ENCODE results near the gene RNASEH2A.

Gene RNASEH2A

DNA sequence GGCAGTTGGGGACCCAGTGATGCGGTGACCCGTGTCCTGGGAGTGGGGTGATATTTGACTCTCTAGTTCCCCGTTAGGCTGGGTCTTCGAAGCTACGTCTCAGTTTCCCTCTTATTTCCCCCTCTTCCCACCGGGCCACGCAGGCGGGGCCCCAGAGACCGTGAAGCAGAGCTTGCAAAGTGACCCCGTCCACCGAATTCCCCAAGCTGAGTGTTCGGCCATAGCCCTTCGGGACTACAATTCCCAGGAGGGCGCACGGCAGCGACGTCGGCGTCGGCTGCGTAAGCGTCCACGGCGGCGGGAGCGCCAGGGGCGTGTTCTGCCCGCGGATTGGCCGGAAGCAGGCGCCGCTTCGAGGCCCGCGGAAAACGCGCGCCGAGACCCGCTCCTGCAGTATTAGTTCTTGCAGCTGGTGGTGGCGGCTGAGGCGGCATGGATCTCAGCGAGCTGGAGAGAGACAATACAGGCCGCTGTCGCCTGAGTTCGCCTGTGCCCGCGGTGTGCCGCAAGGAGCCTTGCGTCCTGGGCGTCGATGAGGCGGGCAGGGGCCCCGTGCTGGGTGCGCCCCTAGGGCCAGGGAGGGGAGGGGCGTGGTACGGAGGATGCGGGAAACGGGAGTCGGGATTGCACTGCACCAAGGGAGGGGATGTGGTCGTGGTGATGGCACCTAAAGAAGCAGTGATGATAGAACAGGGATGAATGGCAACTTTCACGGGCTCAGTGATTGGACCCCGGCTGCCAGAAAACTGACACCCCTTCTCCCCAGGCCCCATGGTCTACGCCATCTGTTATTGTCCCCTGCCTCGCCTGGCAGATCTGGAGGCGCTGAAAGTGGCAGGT, at the start of gene RNASEH2A:
Gene RNASEH2A, plus strand, starts transcription at position 343 of the 840 bp plus-strand sequence. Its CDS starts 90 bp downstream, at position 433.
- peak; percentile 78 to 98 for DNase-seq

DNA sequence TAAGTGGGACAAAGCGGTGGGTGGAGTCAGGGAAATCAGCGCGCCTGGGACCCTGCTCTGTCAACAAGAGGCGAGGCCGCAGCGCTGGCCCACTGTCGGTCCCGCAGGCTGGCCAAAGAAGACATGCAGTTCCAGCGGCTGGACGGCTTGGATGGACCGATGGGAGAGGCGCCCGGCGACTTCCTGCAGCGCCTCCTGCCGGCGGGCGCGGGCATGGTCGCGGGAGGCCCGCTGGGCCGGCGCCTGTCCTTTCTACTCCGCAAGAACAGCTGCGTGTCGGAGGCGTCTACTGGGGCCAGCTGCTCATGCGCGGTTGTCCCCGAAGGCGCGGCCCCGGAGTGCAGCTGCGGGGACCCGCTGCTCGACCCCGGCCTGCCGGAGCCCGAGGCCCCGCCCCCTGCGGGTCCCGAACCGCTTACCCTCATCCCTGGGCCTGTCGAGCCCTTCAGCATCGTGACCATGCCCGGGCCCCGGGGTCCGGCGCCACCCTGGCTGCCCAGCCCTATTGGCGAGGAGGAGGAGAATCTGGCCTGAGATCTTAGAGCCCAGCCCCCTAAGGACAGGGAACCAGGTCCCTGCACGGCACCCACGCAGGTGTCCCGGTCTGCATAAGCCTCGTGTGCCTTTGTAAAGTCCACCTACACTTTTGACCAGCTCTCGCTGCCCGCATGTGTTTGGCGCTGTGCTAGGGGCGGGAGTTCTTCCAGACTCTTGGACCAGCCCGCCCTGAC, 48.7 kb upstream of the RNASEH2A start:
- DNase-seq: peak in 1 of 2 experiments; percentile 60

DNA sequence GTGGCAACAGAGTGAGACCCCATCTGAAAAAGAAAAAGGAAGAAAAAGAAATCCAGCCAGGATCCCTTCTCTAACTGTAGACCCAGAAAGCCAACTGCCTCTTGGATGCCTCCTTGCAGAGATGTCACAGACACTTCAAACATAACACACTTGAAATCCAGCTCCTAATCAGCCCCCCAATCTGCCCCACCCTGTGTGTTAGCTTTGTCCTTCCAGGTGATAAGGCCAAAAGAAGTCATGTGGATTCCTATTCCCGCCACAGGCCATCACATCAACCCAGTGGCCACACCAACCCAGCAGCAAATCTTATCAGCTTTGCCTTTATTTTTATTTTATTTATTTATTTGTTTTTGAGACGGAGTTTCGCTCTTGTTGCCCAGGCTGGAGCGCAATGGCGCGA, 46.7 kb upstream of the RNASEH2A start:
- no peak for DNase-seq

DNA sequence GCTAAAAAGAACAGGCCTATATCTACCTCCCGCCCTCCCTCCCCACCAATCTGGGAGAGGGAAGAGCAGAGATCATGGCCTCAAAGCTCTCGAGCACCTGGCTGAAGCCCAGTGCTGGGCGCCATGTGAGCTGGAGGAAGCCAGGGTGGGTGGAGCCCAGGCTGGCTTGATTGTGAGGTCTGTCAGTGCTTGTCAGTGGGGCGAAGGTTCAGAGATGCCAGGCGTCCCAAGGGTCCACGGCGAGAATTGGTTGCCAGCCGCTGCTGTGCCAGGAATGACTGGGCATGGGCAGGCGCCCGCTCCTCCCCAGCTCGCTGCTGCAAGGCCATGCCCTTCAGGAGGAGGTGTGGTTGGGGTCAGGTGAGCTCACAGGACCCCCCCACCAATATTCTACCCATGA, 43.3 kb upstream of the RNASEH2A start:
- no peak for DNase-seq

DNA sequence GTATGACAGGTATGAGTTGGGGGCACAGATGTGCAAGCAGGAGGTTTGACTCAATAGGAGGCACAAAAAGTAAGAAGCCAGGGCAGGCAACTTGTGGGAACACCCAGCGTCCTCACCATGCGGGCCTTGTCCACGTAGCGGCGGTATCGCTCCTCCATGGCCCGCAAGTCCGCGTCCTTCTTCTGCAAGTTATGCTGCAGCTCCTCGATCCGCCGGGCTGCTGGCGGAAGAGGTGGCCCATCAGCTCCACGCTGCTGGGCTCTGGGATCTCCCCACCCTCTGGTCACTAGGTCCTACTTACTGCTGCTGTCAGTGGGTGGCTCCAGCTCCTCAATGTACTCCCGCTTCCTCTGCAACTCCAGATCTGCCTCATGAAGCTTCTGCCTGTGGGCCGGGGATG, 41.7 kb upstream of the RNASEH2A start:
- DNase-seq: no peak

DNA sequence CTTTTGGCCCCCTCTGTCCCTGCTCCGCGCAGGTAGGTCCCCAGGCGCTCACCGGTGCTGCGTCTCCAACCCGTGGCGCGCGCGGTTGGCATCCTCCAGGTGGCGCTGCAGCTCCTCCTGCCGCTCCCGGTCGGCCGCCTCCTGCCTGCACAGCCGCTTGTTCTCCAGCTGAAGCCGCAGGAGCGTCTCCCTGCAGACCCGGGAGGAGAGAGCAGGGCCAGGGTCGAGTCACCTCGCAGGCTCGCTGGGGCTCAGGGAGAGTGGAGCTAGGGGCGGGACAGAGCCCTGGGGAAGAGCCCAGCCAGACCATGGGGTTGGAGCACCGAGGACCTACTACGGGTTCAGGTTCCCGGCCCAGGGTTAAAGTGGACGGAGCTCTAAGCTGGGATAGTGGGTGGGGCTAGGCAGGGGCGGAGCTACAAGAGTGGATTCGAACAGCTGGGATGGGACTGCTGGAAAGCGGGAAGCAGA, 40.3 kb upstream of the RNASEH2A start:
- DNase-seq: peak; percentile 64 to 82

DNA sequence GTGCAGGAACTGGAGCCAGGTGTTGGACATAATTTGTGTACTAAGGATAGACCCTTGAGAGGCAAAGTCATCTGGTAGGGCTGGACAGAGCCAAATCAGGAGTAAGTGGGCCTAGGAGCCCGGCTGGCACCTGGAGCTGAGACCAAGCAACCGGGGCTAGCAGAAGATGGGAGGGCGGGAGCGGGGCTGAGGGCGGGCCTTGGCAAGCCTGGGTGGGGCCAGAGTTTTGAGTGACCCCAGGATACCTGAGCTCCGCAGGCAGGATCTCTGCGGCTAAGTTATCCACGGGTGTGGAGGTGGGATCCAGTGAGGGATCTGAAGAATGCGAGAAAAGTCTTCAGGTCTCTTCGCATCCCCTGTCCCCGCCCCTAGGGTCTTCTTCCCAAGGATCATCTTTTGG, 39.2 kb upstream of the RNASEH2A start:
- DNase-seq: no peak

DNA sequence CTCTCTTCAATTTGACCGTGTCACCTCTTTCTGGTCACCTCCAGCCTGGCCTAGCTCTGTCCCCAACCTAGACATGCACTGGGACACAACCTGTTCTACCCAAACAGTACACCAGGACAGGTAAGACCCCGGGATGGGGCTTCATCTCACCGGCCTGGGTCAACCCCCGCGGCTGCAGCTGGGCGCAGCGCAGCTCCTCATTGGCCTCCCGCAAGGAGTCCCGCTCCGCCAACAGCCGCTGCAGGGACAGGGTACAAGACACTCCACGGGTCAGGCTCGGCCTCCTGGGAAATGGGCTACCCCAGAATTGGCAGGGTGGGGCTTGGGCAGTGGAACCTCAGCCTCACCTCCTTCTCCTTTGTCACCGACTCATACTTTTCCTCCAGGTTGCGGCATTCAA, 38.7 kb upstream of the RNASEH2A start:
- DNase-seq: no peak

DNA sequence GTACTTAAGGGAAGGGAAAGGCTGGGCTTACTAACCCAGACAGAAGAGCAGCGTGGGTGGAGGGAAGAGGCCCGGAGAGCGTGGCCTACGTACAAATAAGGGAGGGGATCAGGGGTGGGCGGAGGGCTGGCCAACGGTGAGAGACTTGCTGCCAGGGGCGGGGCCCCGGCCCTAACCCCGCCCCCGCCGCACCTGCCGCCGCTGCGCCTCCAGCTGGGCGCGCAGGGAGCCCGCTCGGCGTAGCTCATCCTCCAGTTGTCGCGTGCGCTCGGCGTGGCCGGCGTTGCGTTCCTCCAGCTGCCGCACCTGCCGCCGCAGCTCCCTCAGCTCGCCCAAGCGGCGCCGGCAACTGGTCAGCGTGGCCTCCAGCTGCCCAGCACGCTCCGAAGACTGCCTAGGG, 36.7 kb upstream of the RNASEH2A start:
- no peak for DNase-seq

DNA sequence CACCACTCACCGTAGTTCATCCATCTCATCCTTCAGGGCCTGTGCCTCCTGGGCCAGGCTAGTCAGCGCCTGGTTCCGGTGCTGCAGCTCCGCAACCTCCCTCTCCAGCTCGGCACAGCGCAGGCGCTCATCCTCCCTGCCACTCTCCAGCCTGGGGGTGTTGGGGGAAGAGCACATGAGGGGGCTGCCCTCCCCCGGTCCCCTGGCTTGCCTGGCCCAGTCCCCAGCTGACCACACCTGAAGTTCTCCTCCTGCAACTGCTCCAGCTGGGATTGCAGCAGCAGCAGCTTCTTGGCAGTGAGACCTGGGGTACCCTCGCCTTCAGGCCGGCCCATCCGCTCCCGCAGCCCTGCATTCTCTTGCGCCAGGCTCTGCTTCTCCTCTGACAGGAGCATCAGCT, 35.5 kb upstream of the RNASEH2A start:
- DNase-seq: no peak

DNA sequence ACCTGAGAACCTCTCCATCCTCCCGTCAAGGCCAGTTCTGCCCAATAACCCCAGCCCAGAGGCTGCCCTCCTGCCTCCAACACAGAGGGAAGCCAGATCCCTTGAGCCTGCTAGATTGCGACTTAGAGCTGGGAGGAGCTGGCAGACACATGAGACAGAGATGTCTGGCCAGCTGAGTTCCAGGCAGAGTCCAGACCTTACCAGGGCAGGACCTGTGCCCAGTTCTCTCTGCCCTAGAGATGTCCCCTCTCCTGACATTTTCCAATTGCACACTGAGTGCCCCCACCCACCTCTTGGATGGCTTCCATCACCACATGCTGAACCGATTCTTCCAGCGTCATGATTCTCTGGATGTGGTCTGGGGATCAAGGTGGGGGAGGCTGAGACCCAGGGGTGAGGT, 34.1 kb upstream of the RNASEH2A start:
- DNase-seq: no peak

DNA sequence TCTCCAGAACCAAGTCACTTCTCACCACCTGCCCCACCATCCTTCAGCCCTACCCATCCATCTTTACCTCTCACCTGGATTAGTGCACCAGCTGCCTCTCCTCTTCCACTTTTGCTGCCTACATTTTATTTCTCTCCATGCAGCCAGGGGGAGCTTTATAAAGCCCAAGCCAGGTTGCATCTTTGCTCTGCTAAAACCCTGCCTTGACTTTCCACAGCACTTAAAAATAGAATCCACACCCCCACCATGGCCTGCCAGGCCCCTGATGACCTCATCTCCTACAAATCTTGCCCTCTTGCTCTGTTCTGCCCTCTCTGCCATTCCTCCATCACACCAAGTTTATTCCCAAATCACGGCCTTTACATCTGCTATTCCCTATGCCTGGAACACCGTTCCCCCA, 32.8 kb upstream of the RNASEH2A start:
- no peak for DNase-seq

DNA sequence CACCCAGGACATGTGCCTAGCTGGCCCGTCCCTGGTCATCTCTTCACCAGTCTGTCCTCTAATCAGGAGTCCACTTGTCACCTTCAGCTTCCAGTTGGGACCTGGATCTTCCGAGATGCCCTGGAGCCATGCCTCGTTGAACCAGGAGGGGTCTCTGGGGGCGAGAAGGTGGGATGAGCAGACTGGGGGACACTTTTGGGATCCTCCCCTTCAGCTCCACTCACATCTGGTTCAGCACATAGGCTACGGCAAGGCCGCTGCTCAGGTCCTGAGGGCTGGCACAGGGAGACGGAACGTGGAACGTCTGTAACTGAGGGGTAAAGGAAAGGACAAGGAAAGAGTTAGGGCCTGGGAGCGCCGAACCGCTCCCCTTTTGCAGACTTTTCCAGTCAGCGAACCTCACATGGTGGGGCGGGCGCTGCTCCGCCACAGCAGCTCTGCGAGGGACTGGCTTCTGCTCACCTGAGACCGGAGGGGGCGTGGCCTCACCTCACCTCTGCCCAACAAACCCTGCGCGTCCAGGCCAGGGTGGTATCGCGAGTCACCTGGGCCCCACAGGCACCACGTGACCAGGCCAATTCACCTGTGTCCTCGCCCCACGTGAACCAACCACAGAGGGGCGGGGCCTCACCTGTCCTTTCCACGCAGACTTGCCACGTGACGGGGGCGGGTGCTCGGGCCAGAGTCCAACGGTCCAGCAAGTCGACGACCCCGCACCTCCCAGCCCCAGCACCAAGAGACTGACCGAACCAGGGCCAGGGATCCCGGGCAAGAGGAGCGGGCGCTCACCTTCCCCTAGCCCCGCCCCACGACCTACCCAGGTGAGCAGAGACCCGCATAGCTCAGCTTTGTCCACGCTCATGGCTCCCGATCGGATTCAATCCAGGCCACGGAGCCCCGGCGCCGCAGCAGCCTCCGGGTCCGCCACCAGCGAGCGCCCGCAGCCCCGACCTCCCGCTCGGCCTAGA, 31.5 kb upstream of the RNASEH2A start, which contains the start of gene HOOK2:
Gene HOOK2, minus strand, starts transcription at position 965 of the 968 bp plus-strand sequence. Its CDS starts 103 bp downstream, at position 862.
- no peak for DNase-seq

DNA sequence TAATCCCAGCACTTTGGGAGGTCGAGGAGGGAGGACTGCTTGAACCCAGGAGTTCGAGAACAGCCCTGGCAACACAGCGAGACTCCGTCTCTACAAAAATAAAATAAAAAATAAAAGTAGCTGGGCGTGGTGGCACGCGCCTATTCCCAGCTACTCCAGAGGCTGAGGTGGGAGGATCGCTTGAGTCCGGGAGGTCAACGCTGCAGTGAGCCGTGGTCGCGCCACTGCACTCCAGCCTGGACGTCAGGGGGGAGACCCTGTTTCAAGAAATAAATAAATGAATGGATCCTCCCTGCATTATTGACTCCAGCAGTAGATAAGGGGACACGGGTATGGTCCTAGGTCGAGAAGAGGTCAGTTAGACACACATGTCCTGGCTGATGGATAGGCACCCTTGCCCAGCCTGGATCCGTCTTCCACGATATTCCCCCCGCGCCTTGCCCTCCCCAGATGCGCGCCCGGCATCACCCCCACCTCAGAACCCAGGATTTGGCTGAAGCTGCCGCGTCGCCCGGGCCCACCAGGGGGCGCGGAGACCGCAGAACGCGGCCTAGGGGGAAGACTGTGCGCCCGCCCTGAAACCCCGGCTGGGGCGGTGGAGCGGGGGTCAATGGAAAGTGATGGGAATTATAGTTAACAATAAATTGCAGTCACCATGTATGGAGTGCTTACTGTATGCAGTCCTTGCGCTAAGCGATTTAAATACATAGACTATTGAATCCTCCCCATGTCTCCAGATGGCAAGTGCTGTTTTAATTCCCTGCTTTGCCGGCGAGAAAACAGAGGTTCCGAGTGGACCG, 29.0 kb upstream of the RNASEH2A start:
- DNase-seq: peak; percentile 69 to 87

DNA sequence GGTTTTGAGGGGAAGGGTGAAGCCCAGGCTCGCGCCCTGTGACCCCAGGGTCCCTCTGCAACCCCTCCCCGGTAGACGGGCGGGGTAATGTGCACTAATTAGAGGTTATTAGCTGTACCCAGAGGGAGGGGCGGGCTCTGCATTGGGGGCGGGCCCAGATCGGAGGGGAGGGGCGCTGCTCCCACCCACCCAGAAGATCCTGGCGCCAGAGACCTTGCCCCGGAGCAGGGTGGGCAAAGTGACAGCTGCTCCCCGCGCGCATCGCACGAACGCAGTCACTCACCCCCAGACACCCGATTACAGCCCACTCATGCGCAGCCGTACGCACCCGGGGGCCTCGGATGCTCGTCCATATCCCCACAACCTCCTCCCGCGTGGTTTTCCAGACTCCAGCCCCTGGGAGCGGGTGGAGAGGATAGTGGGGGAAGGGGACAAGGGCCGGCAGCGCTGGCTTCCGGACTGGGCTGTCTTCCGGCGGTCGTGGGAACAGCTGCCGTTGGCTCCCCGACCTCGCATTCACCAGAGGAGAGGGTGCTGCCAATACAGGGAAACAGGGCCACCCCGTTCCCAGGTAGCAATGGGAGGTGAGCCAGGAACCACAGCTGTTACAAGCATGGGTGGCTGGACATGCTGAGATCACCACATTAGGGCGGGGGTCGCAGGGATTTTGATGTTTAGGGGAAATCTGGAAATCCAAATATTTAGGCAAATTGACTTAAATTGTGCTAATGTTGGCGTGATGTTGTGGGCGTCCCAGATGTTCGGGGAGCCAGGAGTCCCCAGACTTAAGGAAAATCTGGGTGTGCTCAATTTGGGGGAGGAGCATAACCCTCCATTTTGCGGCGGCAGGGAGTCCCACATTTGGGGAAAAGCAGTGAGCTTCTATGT, 28.1 kb upstream of the RNASEH2A start:
- peak; percentile 63 to 85 for DNase-seq

DNA sequence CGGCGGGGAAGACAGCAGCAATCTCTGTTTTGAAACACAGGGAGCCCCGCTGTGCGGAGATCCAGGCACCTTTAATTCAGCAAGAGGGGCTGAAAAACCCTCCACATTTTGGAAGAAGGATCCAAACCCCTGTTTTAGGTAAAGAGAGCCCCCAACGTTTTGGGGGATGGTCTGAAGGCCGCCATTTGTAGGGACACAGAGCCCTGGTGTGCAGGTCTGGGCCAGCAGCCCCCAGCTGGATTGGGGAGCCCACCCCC, 27.6 kb upstream of the RNASEH2A start:
- no peak for DNase-seq

DNA sequence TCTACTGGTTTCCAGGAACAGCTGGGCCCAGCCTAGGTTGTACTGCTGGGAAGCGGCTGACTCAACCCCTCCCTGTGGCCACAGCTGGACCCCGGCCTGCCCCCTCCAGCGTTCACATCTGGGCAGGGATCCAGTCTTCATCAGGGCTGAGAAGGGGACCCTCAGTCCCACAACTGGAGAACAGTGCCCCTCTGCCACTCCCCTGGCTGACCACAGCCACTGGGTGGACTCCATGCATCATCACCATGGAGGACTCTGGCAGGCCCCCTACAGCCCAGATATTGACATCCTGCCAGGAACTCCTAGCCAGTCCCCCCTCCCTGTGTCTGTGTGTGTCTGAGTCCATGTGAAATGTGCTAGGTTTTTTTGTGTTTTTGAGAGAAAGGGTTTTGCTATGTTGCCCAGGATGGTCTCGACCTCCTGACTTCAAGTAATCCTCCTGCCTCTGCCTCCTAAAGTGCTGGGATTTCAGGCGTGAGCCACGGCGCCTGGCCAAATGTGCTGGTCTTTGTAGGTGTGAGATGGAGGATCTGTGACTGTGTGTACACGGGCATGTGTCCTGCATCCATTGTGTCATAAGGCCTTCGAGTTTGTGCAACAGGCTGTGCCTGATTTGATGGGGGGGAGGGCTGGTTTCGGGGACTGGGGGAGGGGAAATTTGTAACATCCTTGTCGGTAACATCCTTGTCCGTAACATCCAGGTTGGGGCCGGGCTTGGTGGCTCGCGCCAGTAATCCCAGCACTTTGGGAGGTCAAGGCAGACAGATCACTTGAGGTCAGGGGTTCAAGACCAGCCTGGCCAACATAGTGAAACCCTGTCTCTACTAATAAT, 27.0 kb upstream of the RNASEH2A start:
- peak in 1 of 2 experiments; percentile 50 for DNase-seq

DNA sequence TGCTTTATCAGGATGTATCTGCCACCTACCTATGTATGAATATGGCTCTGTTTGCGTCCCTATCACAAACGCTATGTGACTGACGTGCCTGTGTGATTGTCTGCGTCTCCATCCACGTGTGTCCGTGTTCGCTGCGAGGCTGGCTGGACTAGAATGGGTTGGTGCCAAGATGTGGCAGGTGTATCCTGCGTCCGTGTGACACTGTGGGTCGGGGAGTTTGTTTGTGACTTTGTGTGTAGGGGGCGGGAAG, 24.3 kb upstream of the RNASEH2A start:
- no peak for DNase-seq

DNA sequence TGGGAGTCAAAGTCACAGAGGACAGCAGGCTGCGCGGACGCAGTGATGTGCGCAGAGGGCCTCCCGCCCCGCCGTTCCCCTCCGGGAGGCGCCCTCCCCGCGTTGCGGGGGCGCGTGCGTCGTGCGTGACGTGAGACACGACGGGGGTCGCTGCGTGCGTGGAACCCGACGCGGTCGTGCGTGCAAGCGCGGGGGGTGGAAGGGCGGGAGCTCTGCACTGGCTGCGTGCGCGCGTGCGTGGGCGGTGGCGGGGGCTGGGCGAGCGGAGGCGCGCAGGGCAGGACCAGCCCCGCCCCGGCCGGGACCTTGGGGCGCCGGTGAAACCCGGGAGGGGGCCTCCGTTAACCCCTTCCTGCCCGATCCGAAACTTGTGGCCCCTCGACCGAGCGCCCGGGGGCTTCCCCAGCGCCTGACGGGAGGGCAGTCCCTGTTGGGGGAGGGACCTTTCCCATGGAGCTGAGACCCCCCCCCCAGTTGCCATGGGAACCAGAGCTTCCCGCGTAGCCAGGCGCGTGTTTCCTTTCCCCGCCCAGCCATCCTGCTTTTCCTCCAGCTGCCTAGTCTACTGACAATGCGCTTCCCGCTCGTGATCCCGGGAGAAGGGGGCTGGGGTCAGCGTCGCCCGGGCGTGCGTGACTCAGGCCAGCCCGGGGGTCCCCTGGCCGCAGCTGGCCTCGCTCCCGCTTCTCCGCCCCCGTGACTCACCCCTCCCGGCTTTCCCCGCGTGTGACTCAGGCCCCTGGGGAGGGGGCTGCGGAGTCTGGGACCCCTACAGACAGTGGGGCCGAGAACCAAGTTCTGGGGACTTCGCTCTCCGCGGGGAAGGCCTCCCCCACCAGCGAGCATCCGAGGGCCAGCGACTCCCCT, 23.7 kb upstream of the RNASEH2A start:
- peak in 1 of 2 experiments; percentile 47 for DNase-seq
